GM19239 (cell line): ENCODE data around the gene TSPAN18.

Experiments used
- DNase-seq: peaks from one replicate; pipeline ENCODE4 v3.0.0; 2011; ENCODE audit warnings: low spot score; ENCODE audit not compliant: insufficient read length
- FAIRE-seq: peaks from 2 replicates; lab custom pipeline; 2011; peaks lifted over from hg19 to GRCh38; lab: Jason Lieb, UNC

The TSPAN18 gene

GRCh38 chr11:44835296-44835695, 108.5 kb downstream of the TSPAN18 start:
- no peak for FAIRE-seq

GRCh38 chr11:44835938-44836337, 109.2 kb downstream of the TSPAN18 start:
- no peak for DNase-seq
- FAIRE-seq, result no peak

More at GRCh38 chr11:44835296-44835695, 108.5 kb downstream of the TSPAN18 start:
- DNase-seq, result no peak

- DNase-seq (no peak), FAIRE-seq (no peak)
Measured at GRCh38 chr11:44837661-44838060, 110.9 kb downstream of the TSPAN18 start.

- FAIRE-seq (no peak), DNase-seq (no peak)
Measured at GRCh38 chr11:44839458-44840084, 112.8 kb downstream of the TSPAN18 start.

- FAIRE-seq (no peak), DNase-seq (no peak)
Measured at GRCh38 chr11:44840085-44840478, 113.3 kb downstream of the TSPAN18 start.

GRCh38 chr11:44840521-44841251, 113.9 kb downstream of the TSPAN18 start:
- no peak for DNase-seq
- no peak for FAIRE-seq

- FAIRE-seq (no peak), DNase-seq (no peak)
Measured at GRCh38 chr11:44842220-44842619, 115.5 kb downstream of the TSPAN18 start.

GRCh38 chr11:44846852-44847251, 120.1 kb downstream of the TSPAN18 start:
- FAIRE-seq (no peak), DNase-seq (no peak)

GRCh38 chr11:44847316-44847715, 120.6 kb downstream of the TSPAN18 start:
- DNase-seq (no peak), FAIRE-seq (no peak)

- no peak for FAIRE-seq
- DNase-seq, result no peak
Measured at GRCh38 chr11:44848203-44848962, 121.6 kb downstream of the TSPAN18 start.

GRCh38 chr11:44848963-44849350, 122.2 kb downstream of the TSPAN18 start:
- FAIRE-seq (no peak), DNase-seq (no peak)

GRCh38 chr11:44849424-44849823, 122.7 kb downstream of the TSPAN18 start:
- no peak for DNase-seq
- no peak for FAIRE-seq

GRCh38 chr11:44849922-44850321, 123.2 kb downstream of the TSPAN18 start:
- DNase-seq, result no peak
- FAIRE-seq, result no peak

GRCh38 chr11:44851496-44851895, 124.7 kb downstream of the TSPAN18 start:
- DNase-seq (no peak), FAIRE-seq (no peak)

GRCh38 chr11:44852159-44852747, 125.5 kb downstream of the TSPAN18 start:
- FAIRE-seq (no peak), DNase-seq (no peak)

GRCh38 chr11:44852952-44853351, 126.2 kb downstream of the TSPAN18 start:
- no peak for DNase-seq

GRCh38 chr11:44853666-44854065, 126.9 kb downstream of the TSPAN18 start:
- FAIRE-seq (no peak), DNase-seq (no peak)

More at GRCh38 chr11:44852952-44853351, 126.2 kb downstream of the TSPAN18 start:
- no peak for FAIRE-seq

GRCh38 chr11:44854086-44854485, 127.3 kb downstream of the TSPAN18 start:
- DNase-seq (no peak), FAIRE-seq (no peak)

GRCh38 chr11:44854741-44855492, 128.2 kb downstream of the TSPAN18 start:
- FAIRE-seq (no peak), DNase-seq (no peak)

- FAIRE-seq, result no peak
- no peak for DNase-seq
Measured at GRCh38 chr11:44855493-44855849, 128.7 kb downstream of the TSPAN18 start.
